A673 (cell line): Measurements from ENCODE around the gene CARS2. TPM values are rescaled to one million over a fixed set of nuclear protein-coding genes. Genes with fewer than 3 reads are reported as not detected.

Source experiments
- BruUV-seq: library from RNA; stranded (reverse); fragments of 400-500 nt; replicated peaks from 2 replicates; lab custom pipeline; 2021; lab: Mats Ljungman, UMichigan
- CTCF ChIA-PET: fragments of 300-600 bp; sonication (Branson Sonifier 250); formaldehyde crosslinking; loops from one replicate; lab custom pipeline; 2022; ENCODE audit warnings: antibody characterized with exemption; lab: Charles Lee
- POLR2A ChIA-PET: fragments of 300-600 bp; sonication (Branson Sonifier 250); formaldehyde crosslinking; loops from one replicate; lab custom pipeline; 2022; ENCODE audit warnings: antibody characterized with exemption; ENCODE audit not compliant: low non-redundant PET; lab: Charles Lee
- DNase-seq: peaks from one replicate; pipeline ENCODE4 v3.0.0-alpha.2; 2015; ENCODE audit warnings: low spot score
- H3K27ac ChIP-seq: fragments of 200-600 bp; sonication (generic); 2 replicates; pipeline ENCODE4 v1.5.1; 2016; ENCODE audit warnings: mixed run types, low read depth, mild to moderate bottlenecking, mixed read lengths, antibody characterized with exemption, low read length; ENCODE audit not compliant: poor library complexity, severe bottlenecking
- H3K27me3 ChIP-seq: fragments of 200-600 bp; sonication (generic); replicated peaks from 2 replicates; pipeline ENCODE4 v1.6.1; 2017; ENCODE audit warnings: mixed run types, low read depth, mild to moderate bottlenecking, mixed read lengths, antibody characterized with exemption, low read length; ENCODE audit not compliant: insufficient read depth, poor library complexity
- H3K36me3 ChIP-seq: fragments of 200-600 bp; sonication (generic); 2 replicates; pipeline ENCODE4 v1.6.1; 2016; ENCODE audit warnings: mixed run types, mild to moderate bottlenecking, mixed read lengths, antibody characterized with exemption, low read length; ENCODE audit not compliant: insufficient read depth, poor library complexity, severe bottlenecking
- H3K4me1 ChIP-seq: fragments of 200-600 bp; sonication (generic); 2 replicates; pipeline ENCODE4 v1.6.1; 2017; ENCODE audit warnings: mixed run types, mild to moderate bottlenecking, mixed read lengths, antibody characterized with exemption, low read length; ENCODE audit not compliant: insufficient read depth, poor library complexity, severe bottlenecking
- H3K4me3 ChIP-seq: fragments of 200-600 bp; sonication (generic); 2 replicates; pipeline ENCODE4 v1.5.1; 2016; ENCODE audit warnings: low read depth, mixed run types, mild to moderate bottlenecking, mixed read lengths, low read length; ENCODE audit not compliant: poor library complexity, severe bottlenecking
- H3K9me3 ChIP-seq: fragments of 200-600 bp; sonication (generic); 2 replicates; pipeline ENCODE4 v1.6.1; 2016; ENCODE audit warnings: mixed run types, low read depth, mild to moderate bottlenecking, mixed read lengths, antibody characterized with exemption, low read length; ENCODE audit not compliant: poor library complexity, severe bottlenecking
- CTCF ChIP-seq: fragments of 300-800, 200-600 bp; sonication (generic); conservative IDR thresholded peaks from 2 replicates; pipeline ENCODE4 v1.5.1; 2017; ENCODE audit warnings: low read depth, mild to moderate bottlenecking, antibody characterized with exemption, low read length, moderate library complexity, mixed read lengths
- EZH2 ChIP-seq: fragments of 200-600 bp; sonication (generic); IDR thresholded peaks from 2 replicates; pipeline ENCODE4 v1.6.1; 2017; ENCODE audit warnings: borderline replicate concordance, low read depth, mild to moderate bottlenecking, mixed read lengths, antibody characterized with exemption, low read length; ENCODE audit not compliant: poor library complexity, severe bottlenecking
- intact Hi-C: fragments of 100-400 bp; cut with micrococcal nuclease; formaldehyde crosslinking; loops from one replicate; pipeline ENCODE4 v1.10.0; 2022; ENCODE audit not compliant: unreplicated experiment
- total RNA-seq: library from RNA; stranded (reverse); gene quantifications from 2 replicates; pipeline ENCODE4 v1.2.3, GENCODE V29; 2021

CARS2 gene
- total RNA-seq, 1 experiment from 2014 or later: 71.4 TPM

GRCh38 chr13:110600980-110601379 is 104.9 kb downstream of the CARS2 start:
- intact Hi-C loops: no loop called here
- no peak for DNase-seq
- Histone ChIP-seq H3K4me1 (no peaks in the 10 kb centered on the region), H3K36me3 (no peaks in the 10 kb centered on the region), H3K9me3 (no peaks in the 10 kb centered on the region), H3K4me3 (no peak overlapping the region), H3K27ac (no peak overlapping the region), H3K27me3 (no peaks in the 10 kb centered on the region)
- ChIA-PET POLR2A (no interaction called here), CTCF (no interaction called here)
- TF ChIP-seq CTCF (no peak), EZH2 (no peak)
- BruUV-seq: no TSS peak

GRCh38 chr13:110600261-110600819 is 105.6 kb downstream of the CARS2 start:
- CTCF ChIA-PET: no interaction called here
- intact Hi-C loops: no loop called here
- H3K36me3 ChIP-seq: no peaks in the 10 kb centered on the region
- BruUV-seq: no TSS peak
- no peaks in the 10 kb centered on the region for H3K4me1 ChIP-seq
- DNase-seq: no peak
- H3K9me3 ChIP-seq: no peaks in the 10 kb centered on the region
- POLR2A ChIA-PET: no interaction called here
- TF ChIP-seq EZH2: no peak
- no peak for TF ChIP-seq CTCF
- no peak overlapping the region for H3K4me3 ChIP-seq
- no peak overlapping the region for H3K27ac ChIP-seq
- H3K27me3 ChIP-seq: no peaks in the 10 kb centered on the region

- Histone ChIP-seq H3K36me3 (no peaks in the 10 kb centered on the region), H3K4me3 (no peak overlapping the region), H3K9me3 (no peaks in the 10 kb centered on the region), H3K27ac (no peak overlapping the region), H3K4me1 (no peaks in the 10 kb centered on the region), H3K27me3 (no peaks in the 10 kb centered on the region)
- POLR2A ChIA-PET: no interaction called here
- no peak for DNase-seq
- CTCF ChIA-PET: no interaction called here
- no peak for TF ChIP-seq CTCF
- TF ChIP-seq EZH2: no peak
- intact Hi-C loops: loop anchor here (10.0 kb wide), 1 partner anchor 318 kb away; the partner anchor contains the start of gene ANKRD10
- no TSS peak for BruUV-seq
Measured at GRCh38 chr13:110597041-110597689, 108.8 kb downstream of the CARS2 start.
